NCI-H1436 treated with DMSO at 0.1 percent for 48 hours (cell line): Measurements from ENCODE around the gene NOTCH4.
A peak's percentile ranks its signal among the peaks of the same experiment; 100 is the strongest.
"Not testable (repeated sequence)": the region's sequence is repeated elsewhere in the genome, so short reads cannot be mapped to it uniquely, and the experiment has no call there.

Source experiments
- DNase-seq: peaks from one replicate; lab custom pipeline; 2025; lab: John Stamatoyannopoulos, UW

NOTCH4 gene

DNA sequence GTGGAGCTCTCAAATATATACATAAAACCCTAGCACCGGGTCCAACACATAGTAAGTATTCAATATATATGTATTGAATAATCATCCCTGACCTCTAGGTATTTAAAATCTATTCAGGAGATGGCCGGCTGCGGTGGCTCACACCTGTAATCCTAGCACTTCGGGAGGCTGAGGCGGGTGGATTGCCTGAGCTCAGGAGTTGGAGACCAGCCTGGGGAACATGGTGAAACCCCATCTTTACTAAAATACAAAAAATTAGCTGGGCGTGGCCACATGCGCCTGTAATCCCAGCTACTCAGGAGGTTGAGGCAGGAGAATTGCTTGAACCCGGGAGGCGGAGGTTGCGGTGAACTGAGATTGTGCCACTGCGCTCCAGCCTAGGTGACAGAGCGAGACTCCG lies 30.8 kb downstream of the NOTCH4 start:
- DNase-seq, result not testable (repeated sequence)

DNA sequence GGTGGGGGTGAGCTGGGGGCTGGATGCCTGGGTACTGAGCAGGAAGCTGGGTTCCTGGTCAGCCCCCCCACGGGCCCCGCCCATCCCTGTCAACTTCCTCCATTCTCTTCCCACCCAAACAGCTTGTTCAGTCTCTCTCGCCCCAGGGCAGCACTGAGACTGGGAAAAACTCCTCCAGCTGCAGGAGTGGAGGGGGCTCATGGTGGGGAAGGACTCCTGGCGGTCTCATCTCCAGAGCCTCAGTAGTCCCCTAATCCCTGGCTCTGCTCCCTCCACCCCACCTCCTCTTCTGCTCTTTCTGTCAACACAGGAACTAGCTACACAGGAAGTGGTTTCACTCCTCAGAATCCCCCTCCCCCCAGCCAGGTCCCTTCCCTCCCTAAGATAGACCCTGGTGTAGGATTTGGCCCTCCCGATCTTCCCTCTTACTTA lies 31.2 kb downstream of the NOTCH4 start, which contains the start of gene GPSM3:
Gene GPSM3 (minus strand): TSS at position 36 of the 432 bp plus-strand sequence. CDS start 130 bp downstream, outside the sequence.
- DNase-seq, result no peak

DNA sequence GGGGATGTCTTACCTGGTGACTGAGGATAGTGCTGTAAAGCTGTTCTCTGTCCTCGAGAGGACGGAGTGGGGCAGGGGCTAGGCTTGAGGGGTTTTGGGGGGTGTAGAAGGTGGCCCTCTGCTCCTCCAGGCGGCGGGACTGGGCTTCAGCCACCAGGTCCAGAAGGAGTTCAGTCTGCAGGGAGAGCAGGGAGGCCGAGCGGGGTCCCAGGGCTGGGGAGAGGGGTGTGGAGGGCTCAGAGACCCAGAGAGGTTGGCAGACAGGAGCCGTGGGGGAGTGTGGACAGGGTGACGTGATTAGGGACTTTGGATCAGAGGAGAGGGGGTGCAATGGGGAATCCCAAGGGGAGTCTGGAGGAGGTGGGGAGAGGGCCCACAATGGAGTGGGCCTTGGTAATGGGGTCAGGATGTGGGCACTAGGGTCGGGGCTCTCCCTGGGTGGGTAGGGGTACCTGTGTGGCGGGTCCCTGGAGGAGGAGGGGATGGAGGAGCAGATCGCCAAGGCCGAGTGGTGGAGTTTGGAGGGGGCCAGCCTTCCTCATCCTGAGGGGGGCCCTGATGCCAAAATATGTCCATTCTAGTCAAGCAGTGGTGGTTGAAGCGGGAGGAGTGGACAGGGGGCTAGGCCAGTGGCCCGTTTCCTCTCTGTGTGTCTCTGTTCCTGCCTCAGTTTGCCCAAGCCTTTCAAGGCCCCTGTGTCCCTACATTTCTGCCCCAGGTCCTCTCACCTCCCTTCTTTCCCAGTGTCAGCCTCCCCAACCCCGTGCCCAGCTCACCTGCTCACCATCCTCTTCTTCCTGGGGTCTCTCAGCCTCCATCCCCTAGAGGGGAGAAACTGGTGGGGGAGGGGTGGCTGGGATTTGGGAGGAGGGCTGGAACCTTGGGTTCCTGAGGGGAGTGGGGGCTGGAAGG lies 31.9 kb downstream of the NOTCH4 start:
- no peak for DNase-seq

DNA sequence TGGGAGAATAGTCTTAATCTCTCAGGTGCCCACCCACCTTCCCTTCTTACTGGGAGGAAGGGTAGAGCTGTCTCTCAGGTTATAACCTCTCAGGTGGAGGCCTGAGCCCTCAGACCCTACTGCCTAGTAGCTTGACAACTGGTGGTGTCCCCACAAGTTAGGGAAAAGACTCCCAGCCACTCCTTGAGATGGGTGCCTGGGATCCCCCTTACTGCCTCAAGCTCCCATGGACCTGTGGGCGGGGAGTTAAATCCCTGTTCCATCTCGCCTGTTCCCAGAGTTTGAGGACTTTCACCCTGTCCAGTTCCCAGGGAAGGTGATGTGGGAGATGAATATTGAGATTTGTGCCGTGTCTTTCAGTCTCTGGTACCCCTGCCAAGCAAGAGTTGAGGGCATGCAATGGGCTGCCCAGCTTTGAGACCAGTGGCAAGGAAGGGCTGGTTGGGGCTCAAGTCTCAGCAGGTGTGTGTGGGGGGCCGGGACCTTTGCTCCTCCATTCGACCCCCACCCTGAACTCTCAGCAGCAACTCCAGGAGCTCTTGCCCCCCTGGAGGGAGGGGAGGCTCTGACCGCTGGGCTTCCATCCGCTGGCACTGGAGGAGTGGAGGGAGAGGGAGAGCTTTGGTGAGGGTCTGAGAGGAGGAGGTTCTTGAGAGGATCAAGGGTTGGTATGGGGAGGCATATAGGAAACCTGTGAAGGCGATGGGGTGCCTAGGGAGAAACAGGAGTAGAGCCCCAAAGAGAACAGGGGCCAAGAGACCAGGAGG lies 32.8 kb downstream of the NOTCH4 start:
- no peak for DNase-seq

DNA sequence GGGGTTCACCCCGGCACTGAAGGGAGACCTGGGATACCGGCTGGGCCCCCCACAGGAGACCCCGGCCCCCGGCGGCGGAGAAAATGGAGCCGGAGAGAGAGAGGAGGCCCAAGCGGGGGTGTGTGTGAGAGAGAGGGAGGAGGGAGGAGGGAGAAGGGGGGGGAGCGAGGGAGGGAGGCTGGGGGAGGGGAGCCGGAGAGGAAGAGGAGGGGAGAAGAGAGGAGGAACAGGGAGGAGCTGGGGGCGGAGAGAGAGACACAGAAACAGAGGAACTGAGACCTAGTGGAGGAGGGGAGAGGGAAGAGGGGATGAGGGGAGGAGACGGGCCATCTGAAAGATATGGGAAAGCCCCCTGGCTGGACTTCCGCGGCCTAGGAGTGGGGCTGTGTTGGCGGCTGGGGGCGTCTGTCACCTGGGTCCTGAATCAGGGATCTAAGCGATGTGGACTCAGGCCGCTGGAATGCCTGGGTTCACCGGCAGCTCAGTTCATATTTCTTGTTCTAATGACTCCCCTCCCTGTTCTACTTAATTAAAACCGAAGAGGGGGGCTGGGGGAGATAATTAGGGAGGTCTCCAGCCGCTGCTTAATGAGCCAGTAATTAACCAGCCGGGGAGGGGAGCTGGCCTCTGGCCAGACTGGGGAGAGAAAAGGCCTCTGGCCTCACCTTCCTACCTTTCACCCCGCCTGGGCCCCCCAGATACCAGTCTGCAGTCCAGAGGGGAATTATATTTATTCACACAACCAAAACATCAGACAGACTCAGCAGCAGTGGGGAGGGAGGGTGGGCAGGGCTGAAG lies 33.6 kb downstream of the NOTCH4 start, which contains the start of gene PBX2:
Gene PBX2 (minus strand): TSS at position 149 of the 798 bp plus-strand sequence. CDS start 287 bp downstream, outside the sequence.
- DNase-seq, result peak; percentile 49

DNA sequence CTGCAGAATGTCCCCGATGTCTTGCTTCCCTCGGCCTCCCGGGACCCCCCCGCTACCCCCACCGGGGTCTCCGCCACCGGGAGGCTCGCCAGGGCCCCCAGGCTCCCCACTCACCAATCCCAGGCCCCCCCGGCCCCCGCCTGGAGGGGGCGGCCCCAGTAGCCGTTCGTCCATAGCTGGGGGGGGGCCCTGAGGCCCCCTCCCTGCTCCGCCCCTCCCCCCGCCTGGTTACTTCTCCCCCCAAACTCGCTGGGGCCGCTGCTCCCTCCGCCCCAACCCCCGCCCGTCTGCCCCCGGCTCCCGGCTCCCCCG lies 34.2 kb downstream of the NOTCH4 start:
- no peak for DNase-seq

DNA sequence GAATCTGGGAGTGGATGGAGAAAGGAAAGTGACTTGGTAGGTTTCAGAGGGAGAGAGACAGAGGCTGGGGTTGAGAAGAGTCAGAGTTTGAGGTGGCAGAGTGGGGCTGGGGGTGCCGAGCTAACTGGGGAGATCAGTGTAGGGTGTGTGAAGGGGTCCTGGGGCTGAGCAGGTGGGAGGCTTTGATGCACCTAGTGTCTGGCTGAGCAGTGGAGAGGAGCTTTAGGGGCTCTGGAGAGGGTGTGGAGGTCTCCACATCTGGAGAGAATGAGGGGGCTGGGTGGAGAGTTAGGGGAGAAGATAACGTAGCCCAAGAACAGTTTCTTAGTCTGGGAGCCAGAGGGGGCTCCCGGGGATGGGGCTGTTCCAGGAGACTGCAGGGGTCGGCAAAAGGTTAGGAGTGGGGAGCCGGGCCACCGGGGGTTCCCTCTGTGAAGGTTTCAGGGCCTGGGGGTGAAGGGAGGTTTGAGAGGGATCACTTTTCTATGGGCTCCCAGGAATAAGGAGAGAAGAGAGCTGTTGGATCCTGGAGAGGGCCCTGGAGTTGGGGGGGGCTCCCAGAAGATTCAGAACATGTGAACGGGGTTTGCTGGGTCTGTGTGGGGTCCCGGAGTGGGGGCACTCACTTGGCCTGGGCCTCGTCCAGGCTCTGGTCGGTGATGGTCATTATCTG lies 34.7 kb downstream of the NOTCH4 start:
- no peak for DNase-seq

DNA sequence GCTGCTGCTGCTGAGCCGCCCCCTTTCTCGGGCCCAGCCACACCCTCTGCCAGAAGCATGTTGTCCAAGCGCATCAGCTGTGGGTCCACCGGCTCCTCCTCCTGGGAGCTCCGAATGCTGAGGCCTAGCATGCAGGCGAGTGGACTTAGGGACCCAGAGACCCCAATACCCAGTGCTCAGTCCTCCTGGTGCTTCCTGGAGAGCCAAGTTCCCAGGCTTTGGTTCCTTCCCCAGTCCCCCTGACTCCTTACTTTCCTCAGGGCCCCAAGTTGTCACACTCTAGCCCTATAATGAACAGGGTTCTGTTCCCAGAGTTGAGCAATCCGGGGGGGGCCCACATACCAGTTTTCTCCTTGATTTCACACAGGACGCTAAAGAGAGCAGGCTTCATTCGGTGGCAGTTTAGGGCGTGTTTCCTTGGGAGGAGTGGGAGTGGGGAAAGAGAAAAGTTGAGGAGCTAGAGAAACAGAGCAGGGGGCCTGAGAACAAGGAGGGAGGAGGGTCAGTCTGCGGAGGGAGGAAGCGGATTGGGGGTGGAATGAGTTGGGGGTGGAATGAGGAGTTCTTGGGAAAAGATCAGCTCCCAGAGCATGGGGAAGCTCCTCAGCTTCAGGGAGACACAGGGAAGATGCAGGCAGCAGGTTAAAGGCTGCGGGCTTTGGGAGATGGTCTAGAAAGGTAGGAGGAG lies 35.3 kb downstream of the NOTCH4 start:
- no peak for DNase-seq

DNA sequence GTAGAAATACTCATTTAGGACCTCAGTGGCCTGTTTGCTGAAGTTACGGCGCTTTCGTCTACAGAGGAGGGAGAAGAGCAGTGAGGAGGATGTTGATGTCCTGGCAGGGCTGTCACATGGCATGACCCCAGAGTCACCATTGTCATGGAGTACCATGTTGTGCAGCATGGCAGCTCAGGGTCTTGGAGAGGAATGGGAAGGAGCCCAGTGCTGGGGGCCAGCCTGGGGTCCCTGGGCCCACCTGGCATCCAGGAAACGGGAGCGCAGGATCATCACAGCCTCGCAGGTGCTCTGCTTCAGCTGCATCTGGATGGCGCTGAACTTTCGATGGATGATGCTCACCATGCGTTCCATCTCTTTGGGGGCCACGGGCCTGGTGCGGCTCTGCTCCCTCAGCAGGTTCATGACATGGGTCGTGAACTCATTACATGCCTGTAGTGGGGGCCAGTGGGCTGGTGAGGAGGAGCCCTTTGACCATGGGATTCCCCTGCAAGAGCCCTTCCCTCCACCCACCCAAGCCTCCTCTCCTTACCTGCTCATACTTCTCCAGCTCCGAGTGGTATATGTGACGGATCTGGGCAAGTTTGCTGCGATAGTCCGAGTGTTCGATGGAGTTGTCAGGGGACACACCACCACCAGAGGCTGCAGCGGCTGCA lies 36.0 kb downstream of the NOTCH4 start:
- not testable (repeated sequence) for DNase-seq

DNA sequence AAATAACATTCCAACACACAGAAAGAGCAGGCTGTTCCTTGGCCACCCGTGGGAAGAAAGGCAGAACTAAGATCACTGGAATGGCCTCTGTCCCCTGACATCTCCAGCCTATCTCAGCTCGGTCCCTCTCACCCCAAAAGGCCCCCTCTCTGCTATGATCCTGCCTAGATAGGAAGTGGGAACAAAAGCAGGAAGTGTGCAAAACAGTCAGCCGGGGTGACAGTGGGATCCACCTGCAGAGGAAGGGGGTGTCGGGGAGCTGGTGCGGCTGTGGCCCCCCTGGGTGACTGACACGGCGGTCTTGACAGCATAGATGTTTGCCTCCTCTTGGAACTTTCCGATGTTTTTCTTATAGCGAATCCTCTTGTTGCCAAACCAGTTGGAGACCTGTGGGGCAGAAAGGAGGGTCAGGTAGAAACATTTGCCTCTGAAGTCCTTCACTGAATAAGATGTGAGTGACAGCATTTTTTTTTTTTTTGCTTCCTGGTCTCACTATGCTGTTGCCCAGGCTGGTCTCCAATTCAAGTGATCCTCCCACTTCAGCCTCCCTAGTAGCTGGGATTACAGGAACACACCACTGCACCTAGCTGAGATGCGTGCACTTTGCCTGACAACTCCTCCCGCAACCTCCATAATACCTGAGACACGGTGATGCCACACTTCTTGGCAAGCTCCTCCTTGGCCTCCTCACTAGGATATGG lies 36.7 kb downstream of the NOTCH4 start:
- no peak for DNase-seq

DNA sequence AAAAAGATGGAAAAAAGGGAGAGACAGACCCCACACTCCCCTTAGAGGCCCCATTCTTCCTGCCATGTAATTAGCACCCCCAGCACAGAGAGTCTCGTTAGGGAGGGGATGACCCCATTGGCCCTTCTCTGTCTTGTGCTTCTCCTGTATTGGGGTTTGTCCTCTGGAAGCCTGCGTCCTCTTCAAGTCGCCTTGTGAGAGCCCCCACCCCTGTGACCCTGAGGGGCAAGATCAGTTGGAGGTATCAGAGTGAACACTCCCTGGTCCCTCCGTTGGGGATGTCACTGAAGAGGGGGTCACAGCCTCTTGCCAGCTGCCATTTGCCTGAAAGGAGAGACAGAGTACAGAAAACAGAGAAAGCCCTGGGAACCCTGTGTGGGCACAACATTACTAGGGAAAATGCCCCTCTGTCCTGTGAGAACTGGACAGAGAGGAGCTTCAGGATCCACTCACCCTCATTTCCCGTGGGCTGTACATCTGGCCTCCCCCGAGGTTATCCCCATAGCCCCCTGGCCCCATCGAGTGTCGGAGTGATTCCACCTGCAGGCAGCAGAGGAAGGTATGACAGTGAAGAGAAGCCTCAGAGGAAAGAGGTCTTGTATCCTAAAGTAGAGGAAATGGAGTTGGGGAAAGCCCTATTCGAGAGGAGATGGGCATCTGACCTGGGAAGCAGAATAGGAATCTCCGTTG lies 37.6 kb downstream of the NOTCH4 start:
- DNase-seq, result not testable (repeated sequence)

DNA sequence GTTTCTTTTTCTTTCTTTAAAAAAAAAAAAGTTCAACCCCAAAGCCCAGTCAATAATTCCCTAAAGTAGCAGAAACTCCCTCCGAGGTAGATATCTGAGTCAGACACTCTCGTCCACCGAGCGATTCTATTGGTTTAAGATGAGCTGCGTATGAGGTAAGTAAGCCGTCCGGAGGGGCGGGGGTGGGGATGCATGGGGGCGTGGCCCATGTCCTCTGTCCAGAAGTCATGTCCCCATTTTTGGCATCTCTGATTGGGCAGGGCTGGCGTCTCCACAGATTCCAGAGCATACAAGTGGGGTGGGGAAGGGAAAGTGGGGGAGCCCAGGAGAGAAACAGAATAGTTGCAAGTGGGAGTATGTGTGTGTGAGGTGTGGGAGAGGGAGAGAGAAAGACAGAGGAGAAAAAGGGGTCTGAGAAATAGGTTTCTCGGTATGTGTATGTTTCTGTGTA lies 38.2 kb downstream of the NOTCH4 start:
- DNase-seq, result not testable (repeated sequence)

DNA sequence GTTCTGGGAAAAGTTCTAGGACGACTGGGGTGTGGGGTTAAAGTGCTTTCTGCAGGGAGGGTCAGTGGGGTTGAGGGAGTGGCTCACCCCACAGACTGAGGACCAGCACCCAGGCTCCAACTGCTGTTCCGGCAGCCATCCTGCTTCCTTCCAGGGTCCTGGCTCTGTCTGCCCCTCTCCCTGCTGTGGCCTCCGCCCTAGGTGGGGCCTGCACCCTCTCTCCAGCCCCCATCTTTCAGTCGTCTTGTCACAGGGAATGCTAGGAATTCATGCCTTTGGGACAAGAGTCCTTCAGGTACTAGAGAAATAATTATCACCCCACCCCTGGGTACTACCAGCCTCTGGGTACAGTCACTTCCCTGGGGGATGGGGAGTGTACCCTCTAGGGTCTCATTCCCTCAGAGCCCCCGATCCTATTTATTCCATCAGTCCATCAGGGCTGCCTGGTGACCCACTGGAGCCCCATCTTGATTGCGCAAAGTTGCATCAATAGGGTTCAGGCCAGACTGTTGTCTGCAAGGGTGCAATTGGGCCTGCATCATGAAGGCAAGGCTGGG lies 39.7 kb downstream of the NOTCH4 start, which contains the start of gene AGER:
Gene AGER (minus strand): TSS at position 170 of the 557 bp plus-strand sequence. CDS start 31 bp downstream, at position 139.
- DNase-seq, result no peak

DNA sequence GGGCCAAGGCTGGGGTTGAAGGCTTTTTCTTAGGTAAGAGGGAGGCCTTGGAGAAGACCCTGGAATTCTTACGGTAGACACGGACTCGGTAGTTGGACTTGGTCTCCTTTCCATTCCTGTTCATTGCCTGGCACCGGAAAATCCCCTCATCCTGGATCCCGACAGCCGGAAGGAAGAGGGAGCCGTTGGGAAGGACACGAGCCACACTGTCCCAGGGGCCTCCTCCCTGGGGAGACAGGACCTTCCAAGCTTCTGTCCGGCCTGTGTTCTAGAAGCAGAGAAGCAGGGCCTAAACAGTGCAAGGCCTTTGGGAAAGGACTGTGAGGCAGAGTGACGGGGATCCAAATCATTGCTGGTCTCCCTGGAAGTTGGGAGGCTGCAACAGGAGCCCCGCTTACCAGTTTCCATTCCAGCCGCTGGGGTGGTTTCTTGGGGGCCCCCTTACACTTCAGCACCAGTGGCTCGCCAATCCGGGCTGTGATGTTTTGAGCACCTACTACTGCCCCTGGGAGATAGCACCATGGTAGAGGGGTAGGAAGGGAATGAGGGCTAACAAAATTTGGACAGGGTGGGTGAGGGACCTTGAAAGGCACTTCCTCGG lies 40.3 kb downstream of the NOTCH4 start:
- no peak for DNase-seq

DNA sequence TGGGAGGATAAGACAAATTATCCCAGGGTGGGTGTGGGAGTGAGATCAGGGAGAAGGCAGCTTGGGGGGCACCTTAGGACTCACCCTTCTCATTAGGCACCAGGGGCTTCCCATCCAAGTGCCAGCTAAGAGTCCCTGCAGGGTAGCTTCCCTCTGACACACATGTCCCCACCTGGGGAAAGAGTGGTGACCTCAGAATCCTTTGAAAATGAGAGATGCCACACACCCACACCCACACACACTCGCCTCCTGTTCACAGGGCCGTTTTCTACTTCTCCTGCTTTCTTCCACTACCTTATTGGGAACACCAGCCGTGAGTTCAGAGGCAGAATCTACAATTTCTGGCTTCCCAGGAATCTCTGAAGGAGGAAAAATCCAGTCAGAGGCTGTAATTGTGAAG lies 40.8 kb downstream of the NOTCH4 start:
- no peak for DNase-seq

DNA sequence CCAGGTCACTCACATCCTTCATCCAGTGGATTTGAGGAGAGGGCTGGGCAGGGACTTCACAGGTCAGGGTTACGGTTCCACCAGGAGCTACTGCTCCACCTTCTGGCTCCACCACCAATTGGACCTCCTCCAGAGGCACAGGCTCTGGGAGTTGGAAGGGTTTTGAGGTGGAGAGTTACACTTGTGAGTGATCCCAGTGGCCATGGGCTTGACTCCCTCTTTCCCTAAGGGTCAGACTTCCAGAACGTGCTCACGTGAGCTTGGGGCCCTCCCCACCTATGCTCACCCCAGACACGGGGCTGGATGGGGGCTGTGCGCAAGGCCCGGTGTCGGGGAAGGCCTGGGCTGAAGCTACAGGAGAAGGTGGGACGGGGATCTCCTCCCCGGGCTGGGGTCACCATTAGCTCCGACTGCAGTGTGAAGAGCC lies 41.3 kb downstream of the NOTCH4 start:
- no peak for DNase-seq

DNA sequence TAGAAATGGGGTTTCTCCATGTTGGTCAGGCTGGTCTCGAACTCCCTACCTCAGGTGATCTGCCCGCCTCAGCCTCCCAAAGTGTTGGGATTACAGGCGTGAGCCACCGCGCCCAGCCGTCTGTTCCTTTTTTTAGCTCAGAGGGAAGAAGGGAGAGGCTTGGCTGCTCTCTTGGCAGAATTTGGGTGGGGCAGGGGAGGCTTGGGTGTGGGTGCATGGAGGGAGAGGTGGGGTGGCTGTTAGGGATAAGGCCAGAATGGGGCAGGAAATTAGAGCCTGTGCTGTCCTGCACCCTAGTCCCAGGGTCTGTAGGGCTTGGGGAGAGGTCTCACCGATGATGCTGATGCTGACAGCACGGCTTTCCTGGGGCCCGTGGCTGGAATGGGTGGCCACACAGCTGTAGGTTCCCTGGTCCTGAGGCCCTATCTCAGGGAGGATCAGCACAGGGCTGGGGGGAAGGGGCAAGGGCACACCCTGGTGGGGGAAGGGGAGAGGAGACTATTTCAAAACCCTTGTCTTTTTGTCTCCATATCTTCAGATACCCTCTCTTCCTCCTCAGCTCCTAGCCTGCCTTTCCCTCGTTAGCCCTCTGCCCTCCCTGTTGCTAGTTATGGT lies 41.8 kb downstream of the NOTCH4 start:
- no peak for DNase-seq
